Immature natural killer cell (primary cell): ENCODE measurements around the gene EYS. TPM values are rescaled to one million over a fixed set of nuclear protein-coding genes. Genes with fewer than 3 reads are reported as not detected.
"Not testable (repeated sequence)": the region's sequence is repeated elsewhere in the genome, so short reads cannot be mapped to it uniquely, and the experiment has no call there.

Experiments used
- DNase-seq, 3 donors: peaks; one replicate each; pipeline ENCODE4 v3.0.0; 2022; ENCODE audit warnings: mixed read lengths in 1 of 3
- H3K27ac Mint-ChIP-seq, 6 donors: one replicate each; pipeline ENCODE4 v1.8.0; 2020; ENCODE audit warnings: mixed read lengths in 6 of 6, mild to moderate bottlenecking in 5 of 6, inconsistent platforms in 4 of 6, moderate library complexity in 3 of 6
- H3K27me3 Mint-ChIP-seq, 3 donors: one replicate each; pipeline ENCODE4 v1.8.0; 2020 to 2021; ENCODE audit warnings: low read depth in 3 of 3, mild to moderate bottlenecking in 3 of 3, mixed read lengths in 3 of 3, moderate library complexity in 3 of 3, inconsistent platforms in 1 of 3
- H3K36me3 Mint-ChIP-seq, 3 donors: one replicate each; pipeline ENCODE4 v1.8.0; 2020; ENCODE audit warnings: mixed read lengths in 3 of 3, inconsistent platforms in 2 of 3, mild to moderate bottlenecking in 2 of 3
- H3K4me1 Mint-ChIP-seq, 2 donors: one replicate each; pipeline ENCODE4 v1.8.0; 2020; ENCODE audit warnings: inconsistent platforms in 2 of 2, mild to moderate bottlenecking in 2 of 2, mixed read lengths in 2 of 2, moderate library complexity in 1 of 2
- H3K4me3 Mint-ChIP-seq, 5 donors: one replicate each; pipeline ENCODE4 v1.8.0; 2020; ENCODE audit warnings: mild to moderate bottlenecking in 5 of 5, mixed read lengths in 5 of 5, inconsistent platforms in 3 of 5, moderate library complexity in 3 of 5
- H3K9me3 Mint-ChIP-seq, 6 donors: one replicate each; pipeline ENCODE4 v1.8.0; 2020; ENCODE audit warnings: mild to moderate bottlenecking in 6 of 6, mixed read lengths in 6 of 6, inconsistent platforms in 4 of 6, moderate library complexity in 3 of 6
- polyA plus RNA-seq, 3 donors: library from polyadenylated mRNA; unstranded; fragments of 300-500 nt; fragmentation: Illumina TruSeq; gene quantifications; one replicate each; pipeline ENCODE4 v1.2.3, GENCODE V29; 2021

EYS gene
- polyA plus RNA-seq, 3 donors from 2014 or later: not detected

GRCh38 chr6:63839485-63839884 is 1867.5 kb downstream of the EYS start:
- H3K9me3 Mint-ChIP-seq: peaks cover 2 to 24% (median 3%) of the 10 kb centered on the region in 6 donors
- no peak for DNase-seq
- peaks cover 0 to 1% (median 0%) of the 10 kb centered on the region in 3 donors for H3K27me3 Mint-ChIP-seq
- no peaks in the 10 kb centered on the region for H3K36me3 Mint-ChIP-seq
- H3K27ac Mint-ChIP-seq: no peak overlapping the region
- no peaks in the 10 kb centered on the region for H3K4me1 Mint-ChIP-seq
- no peak overlapping the region for H3K4me3 Mint-ChIP-seq

DNA sequence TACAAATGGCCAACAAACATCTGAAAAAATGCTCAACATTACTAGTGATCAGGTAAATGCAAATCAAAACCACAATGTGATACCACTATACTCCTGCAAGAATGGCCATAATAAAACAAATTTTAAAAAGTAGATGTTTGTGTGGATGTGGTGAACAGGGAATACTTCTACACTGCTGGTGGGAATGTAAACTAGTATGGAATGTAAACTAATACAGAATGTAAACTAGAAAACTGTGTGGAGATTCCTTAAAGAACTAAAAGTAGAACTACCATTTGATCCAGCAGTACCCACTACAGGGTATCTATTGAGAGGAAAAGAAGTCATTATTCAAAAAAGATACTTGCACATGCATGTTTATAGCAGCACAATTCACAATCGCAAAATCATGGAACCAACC is 1878.3 kb downstream of the EYS start:
- not testable (repeated sequence) for DNase-seq, H3K4me3 Mint-ChIP-seq, H3K4me1 Mint-ChIP-seq, H3K27ac Mint-ChIP-seq, H3K27me3 Mint-ChIP-seq, H3K36me3 Mint-ChIP-seq
- peaks cover 16 to 38% (median 29%) of the 10 kb centered on the region in 6 donors for H3K9me3 Mint-ChIP-seq

DNA sequence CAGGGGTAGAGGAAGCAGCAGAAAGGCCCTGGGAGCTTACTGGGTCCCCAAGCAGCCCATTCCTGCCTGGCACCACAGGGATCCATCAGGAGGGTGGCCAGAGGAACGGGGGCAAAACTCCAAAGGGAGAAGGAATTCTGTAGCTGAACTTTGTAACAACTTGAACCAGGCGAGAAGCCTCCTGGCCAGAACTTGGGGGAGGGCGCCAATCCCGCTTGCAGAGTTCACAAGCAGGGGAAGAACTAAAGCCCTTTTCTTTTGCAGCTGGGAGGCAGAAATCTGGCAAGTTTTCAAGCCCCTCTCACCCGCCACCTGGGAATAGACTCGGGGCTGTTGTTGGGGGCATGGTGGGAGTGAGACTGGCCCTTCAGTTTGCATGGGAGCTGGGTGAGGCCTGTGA is 1882.3 kb downstream of the EYS start:
- no peaks in the 10 kb centered on the region for H3K36me3 Mint-ChIP-seq
- no peak overlapping the region for H3K27ac Mint-ChIP-seq
- H3K4me1 Mint-ChIP-seq: no peaks in the 10 kb centered on the region
- peaks cover 10 to 31% (median 16%) of the 10 kb centered on the region in 6 donors for H3K9me3 Mint-ChIP-seq
- H3K4me3 Mint-ChIP-seq: no peak overlapping the region
- H3K27me3 Mint-ChIP-seq: peaks cover 0 to 3% (median 2%) of the 10 kb centered on the region in 3 donors
- no peak for DNase-seq

GRCh38 chr6:63821442-63821841 is 1885.6 kb downstream of the EYS start:
- no peak overlapping the region for H3K4me3 Mint-ChIP-seq
- no peaks in the 10 kb centered on the region for H3K36me3 Mint-ChIP-seq
- H3K27ac Mint-ChIP-seq: no peak overlapping the region
- H3K9me3 Mint-ChIP-seq: peaks cover 4 to 12% (median 9%) of the 10 kb centered on the region in 6 donors
- peaks cover 0 to 2% (median 0%) of the 10 kb centered on the region in 3 donors for H3K27me3 Mint-ChIP-seq
- no peak for DNase-seq
- H3K4me1 Mint-ChIP-seq: no peaks in the 10 kb centered on the region

- Mint-ChIP-seq H3K4me3 (no peak overlapping the region), H3K4me1 (no peaks in the 10 kb centered on the region), H3K27ac (no peak overlapping the region), H3K27me3 (peaks cover 0 to 2% (median 0%) of the 10 kb centered on the region in 3 donors), H3K9me3 (peaks cover 0 to 8% (median 2%) of the 10 kb centered on the region in 6 donors), H3K36me3 (no peaks in the 10 kb centered on the region)
- no peak for DNase-seq
Observed at GRCh38 chr6:63819831-63820230, 1887.2 kb downstream of the EYS start.

- H3K4me3 Mint-ChIP-seq: no peak overlapping the region
- no peaks in the 10 kb centered on the region for H3K4me1 Mint-ChIP-seq
- H3K36me3 Mint-ChIP-seq: no peaks in the 10 kb centered on the region
- peaks cover 0 to 8% (median 0%) of the 10 kb centered on the region in 6 donors for H3K9me3 Mint-ChIP-seq
- no peak overlapping the region for H3K27ac Mint-ChIP-seq
- no peak for DNase-seq
- H3K27me3 Mint-ChIP-seq: peaks cover 0 to 2% (median 0%) of the 10 kb centered on the region in 3 donors
Observed at GRCh38 chr6:63817492-63818050, 1889.5 kb downstream of the EYS start.

DNA sequence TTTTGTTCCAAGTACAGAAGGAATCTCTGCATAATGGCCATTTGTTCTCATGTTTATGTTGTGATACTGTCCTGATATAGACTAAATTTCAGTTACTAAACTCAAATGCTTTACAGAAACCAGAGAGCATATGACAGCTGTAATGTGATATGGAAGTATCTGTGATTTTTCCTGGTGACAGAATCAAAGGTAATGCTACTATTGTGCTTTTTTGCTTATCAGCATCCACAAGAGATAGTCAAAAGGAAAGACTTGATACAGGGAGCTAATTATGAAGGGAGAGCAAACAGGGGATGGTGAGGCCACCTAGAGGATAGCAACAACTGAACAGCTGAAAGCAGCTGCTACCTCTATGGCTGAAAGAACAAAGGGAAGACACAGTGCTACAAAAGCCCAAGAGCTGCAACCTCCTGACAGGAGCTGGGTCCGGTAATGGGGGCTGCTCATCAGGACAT is 1890.0 kb downstream of the EYS start:
- no peak for DNase-seq
- no peaks in the 10 kb centered on the region for H3K36me3 Mint-ChIP-seq
- H3K27ac Mint-ChIP-seq: no peak overlapping the region
- H3K4me1 Mint-ChIP-seq: no peaks in the 10 kb centered on the region
- peaks cover 0 to 8% (median 0%) of the 10 kb centered on the region in 6 donors for H3K9me3 Mint-ChIP-seq
- H3K4me3 Mint-ChIP-seq: no peak overlapping the region
- H3K27me3 Mint-ChIP-seq: peaks cover 0 to 2% (median 0%) of the 10 kb centered on the region in 3 donors

- DNase-seq: no peak
- Mint-ChIP-seq H3K4me1 (no peaks in the 10 kb centered on the region), H3K36me3 (no peaks in the 10 kb centered on the region), H3K27me3 (peaks cover 0 to 2% (median 0%) of the 10 kb centered on the region in 3 donors), H3K27ac (no peak overlapping the region), H3K9me3 (peaks cover 0 to 9% (median 0%) of the 10 kb centered on the region in 6 donors), H3K4me3 (no peak overlapping the region)
Observed at GRCh38 chr6:63816401-63816981, 1890.5 kb downstream of the EYS start.

- peaks cover 0 to 9% (median 0%) of the 10 kb centered on the region in 6 donors for H3K9me3 Mint-ChIP-seq
- H3K4me3 Mint-ChIP-seq: no peak overlapping the region
- no peak for DNase-seq
- no peaks in the 10 kb centered on the region for H3K36me3 Mint-ChIP-seq
- no peaks in the 10 kb centered on the region for H3K4me1 Mint-ChIP-seq
- peaks cover 0 to 2% (median 2%) of the 10 kb centered on the region in 3 donors for H3K27me3 Mint-ChIP-seq
- H3K27ac Mint-ChIP-seq: no peak overlapping the region
Observed at GRCh38 chr6:63814459-63814858, 1892.6 kb downstream of the EYS start.

DNA sequence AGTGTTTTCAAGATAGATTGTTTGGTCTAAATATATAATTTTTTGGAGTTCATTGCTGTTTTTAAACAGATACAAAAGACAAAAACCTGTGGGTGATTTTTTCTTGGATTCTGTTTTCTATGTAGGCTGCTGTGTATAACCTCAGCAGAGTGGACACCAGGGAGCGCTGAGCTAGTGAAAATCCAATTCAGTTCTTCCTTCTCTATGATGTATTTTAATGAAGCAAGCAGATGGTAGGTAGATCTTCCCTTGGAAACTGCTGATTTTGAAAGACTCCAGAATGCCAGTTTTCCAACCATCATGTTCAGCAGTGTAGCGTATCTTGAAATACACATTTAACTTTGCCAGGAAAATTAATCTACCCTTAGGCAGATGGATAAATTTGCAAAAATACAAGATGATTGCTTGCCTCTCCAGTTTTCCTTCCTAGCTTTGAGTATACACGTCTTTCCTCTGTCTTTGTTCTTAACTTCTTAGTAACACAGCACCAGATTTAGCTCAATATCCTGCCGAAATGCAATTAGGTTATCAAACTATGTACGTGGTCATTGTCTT is 1893.4 kb downstream of the EYS start:
- Mint-ChIP-seq H3K27me3 (peaks cover 0 to 2% (median 2%) of the 10 kb centered on the region in 3 donors), H3K4me3 (no peak overlapping the region), H3K27ac (no peak overlapping the region), H3K9me3 (peaks cover 0 to 2% (median 0%) of the 10 kb centered on the region in 6 donors), H3K36me3 (no peaks in the 10 kb centered on the region), H3K4me1 (no peaks in the 10 kb centered on the region)
- no peak for DNase-seq

GRCh38 chr6:63808576-63808975 is 1898.5 kb downstream of the EYS start:
- no peak overlapping the region for H3K4me3 Mint-ChIP-seq
- no peaks in the 10 kb centered on the region for H3K36me3 Mint-ChIP-seq
- no peak overlapping the region for H3K27ac Mint-ChIP-seq
- H3K4me1 Mint-ChIP-seq: no peaks in the 10 kb centered on the region
- DNase-seq: no peak
- H3K9me3 Mint-ChIP-seq: peaks cover 0 to 2% (median 0%) of the 10 kb centered on the region in 6 donors
- peaks cover 0 to 2% (median 0%) of the 10 kb centered on the region in 3 donors for H3K27me3 Mint-ChIP-seq

- Mint-ChIP-seq H3K9me3 (peaks cover 0 to 2% (median 0%) of the 10 kb centered on the region in 6 donors), H3K4me1 (no peaks in the 10 kb centered on the region), H3K36me3 (no peaks in the 10 kb centered on the region), H3K27ac (no peak overlapping the region), H3K4me3 (no peak overlapping the region), H3K27me3 (peaks cover 0 to 2% (median 0%) of the 10 kb centered on the region in 3 donors)
- DNase-seq: no peak
Observed at GRCh38 chr6:63807056-63807455, 1900.0 kb downstream of the EYS start.

DNA sequence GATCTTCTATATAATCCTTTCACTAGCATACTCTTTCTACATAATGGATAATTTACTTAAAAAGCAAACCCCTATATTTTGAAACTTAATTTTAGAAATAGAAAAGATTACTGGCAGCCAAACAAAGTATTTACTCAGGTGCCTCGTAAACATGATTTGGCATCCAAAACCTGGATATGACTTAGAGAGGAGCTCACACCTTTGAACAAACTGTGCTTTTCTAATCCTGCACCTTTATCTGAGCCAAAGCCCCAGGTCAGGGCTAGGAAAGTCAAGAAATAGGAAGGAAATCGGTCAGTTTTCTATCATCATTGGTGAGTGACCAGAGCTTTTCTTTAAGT is 1900.5 kb downstream of the EYS start:
- no peak overlapping the region for H3K4me3 Mint-ChIP-seq
- peaks cover 0 to 2% (median 0%) of the 10 kb centered on the region in 6 donors for H3K9me3 Mint-ChIP-seq
- H3K27me3 Mint-ChIP-seq: peaks cover 0 to 2% (median 0%) of the 10 kb centered on the region in 3 donors
- no peaks in the 10 kb centered on the region for H3K36me3 Mint-ChIP-seq
- H3K4me1 Mint-ChIP-seq: no peaks in the 10 kb centered on the region
- DNase-seq: no peak
- H3K27ac Mint-ChIP-seq: no peak overlapping the region

DNA sequence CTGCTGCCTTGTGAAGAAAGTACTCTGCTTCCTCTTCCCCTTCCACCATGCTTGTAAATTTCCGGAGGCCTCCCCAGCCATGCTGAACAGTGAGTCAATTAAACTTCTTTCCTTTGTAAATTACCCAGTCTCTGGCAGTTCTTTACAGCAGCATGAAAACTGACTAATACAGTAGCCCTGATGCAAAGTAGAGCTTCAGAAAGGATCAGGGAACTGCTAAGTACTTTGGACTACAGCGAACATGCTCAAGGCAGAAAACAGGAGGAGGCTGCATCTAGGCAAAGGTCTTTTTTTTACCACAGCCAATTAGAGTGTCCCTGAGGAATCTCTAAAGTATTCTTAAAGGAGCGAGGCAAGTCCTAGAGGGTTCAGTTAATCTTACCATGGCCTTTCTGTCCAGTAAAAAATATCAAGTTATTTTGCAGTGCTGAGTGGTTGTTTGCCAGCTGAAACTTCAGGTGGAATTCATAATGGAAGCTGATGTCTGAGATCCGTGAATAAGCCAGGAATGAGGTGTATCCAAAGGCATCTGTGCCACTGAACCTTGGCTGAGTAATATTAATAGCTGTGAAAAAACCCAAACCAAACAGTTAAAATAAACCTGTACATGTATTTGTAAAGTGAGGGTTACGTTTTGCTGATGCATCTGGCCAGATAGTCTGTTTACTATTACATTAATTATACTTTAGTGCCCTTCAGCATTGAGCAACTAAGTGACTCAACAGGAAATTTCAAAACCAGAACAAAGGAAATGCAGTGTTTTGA is 1901.0 kb downstream of the EYS start:
- no peaks in the 10 kb centered on the region for H3K9me3 Mint-ChIP-seq
- H3K4me1 Mint-ChIP-seq: no peaks in the 10 kb centered on the region
- H3K4me3 Mint-ChIP-seq: no peak overlapping the region
- DNase-seq: no peak
- no peak overlapping the region for H3K27ac Mint-ChIP-seq
- H3K36me3 Mint-ChIP-seq: no peaks in the 10 kb centered on the region
- no peaks in the 10 kb centered on the region for H3K27me3 Mint-ChIP-seq
